H9 (cell line): ENCODE data around the gene DDX20. TPM values are rescaled to one million over a fixed set of nuclear protein-coding genes. Genes with fewer than 3 reads are reported as not detected.

Experiments used
- DNase-seq: peaks from one replicate; pipeline ENCODE4 v3.0.0-alpha.2; 2017
- H2AFZ ChIP-seq: one replicate; pipeline ENCODE4 v1.6.1; 2013; ENCODE audit warnings: mild to moderate bottlenecking, low read length, control low read depth, moderate library complexity
- H2AK5ac ChIP-seq: 2 replicates; pipeline ENCODE4 v1.6.1; 2013; ENCODE audit warnings: low read length, control low read depth, mixed read lengths; ENCODE audit not compliant: insufficient read length
- H2BK120ac ChIP-seq: one replicate; pipeline ENCODE4 v1.6.1; 2013; ENCODE audit warnings: low read depth, mild to moderate bottlenecking, low read length, control low read depth, inconsistent platforms; ENCODE audit not compliant: poor library complexity, severe bottlenecking
- H2BK12ac ChIP-seq: 2 replicates; pipeline ENCODE4 v1.6.1; 2013; ENCODE audit warnings: low read length, control low read depth, mixed read lengths, low read depth; ENCODE audit not compliant: insufficient read length
- H2BK15ac ChIP-seq: 2 replicates; pipeline ENCODE4 v1.6.1; 2013; ENCODE audit warnings: low read depth, low read length, control low read depth
- H2BK20ac ChIP-seq: one replicate; pipeline ENCODE4 v1.6.1; 2013; ENCODE audit warnings: low read depth, mild to moderate bottlenecking, low read length, control low read depth, inconsistent platforms; ENCODE audit not compliant: poor library complexity, severe bottlenecking
- H2BK5ac ChIP-seq: 2 replicates; pipeline ENCODE4 v1.6.1; 2013; ENCODE audit warnings: low read length, control low read depth, mixed read lengths; ENCODE audit not compliant: insufficient read length
- H3K14ac ChIP-seq: 2 replicates; pipeline ENCODE4 v1.6.1; 2013; ENCODE audit warnings: low read length, control low read depth; ENCODE audit not compliant: insufficient read depth
- H3K18ac ChIP-seq: 2 replicates; pipeline ENCODE4 v1.6.1; 2013; ENCODE audit warnings: low read depth, mild to moderate bottlenecking, mixed read lengths, low read length, control low read depth; ENCODE audit not compliant: insufficient read length
- H3K23ac ChIP-seq: 2 replicates; pipeline ENCODE4 v1.6.1; 2013; ENCODE audit warnings: low read length, control low read depth, mixed read lengths, low read depth; ENCODE audit not compliant: insufficient read length
- H3K23me2 ChIP-seq: 2 replicates; pipeline ENCODE4 v1.6.1; 2013; ENCODE audit warnings: low read depth, mild to moderate bottlenecking, mixed read lengths, low read length, control low read depth; ENCODE audit not compliant: insufficient read length, poor library complexity, severe bottlenecking
- H3K27ac ChIP-seq: 2 replicates; pipeline ENCODE4 v1.5.1; 2013; ENCODE audit warnings: low read length, control low read depth, mixed read lengths, low read depth; ENCODE audit not compliant: insufficient read length
- H3K27me3 ChIP-seq: 2 replicates; pipeline ENCODE4 v1.6.1; 2013; ENCODE audit warnings: low read length, control low read depth, inconsistent platforms; ENCODE audit not compliant: insufficient read depth
- H3K4ac ChIP-seq: 2 replicates; pipeline ENCODE4 v1.6.1; 2013; ENCODE audit warnings: low read depth, mild to moderate bottlenecking, control low read depth, inconsistent platforms, low read length, moderate library complexity
- H3K4me1 ChIP-seq: 2 replicates; pipeline ENCODE4 v1.6.1; 2013; ENCODE audit warnings: low read length, control low read depth, inconsistent platforms; ENCODE audit not compliant: insufficient read depth
- H3K4me2 ChIP-seq: 2 replicates; pipeline ENCODE4 v1.6.1; 2013; ENCODE audit warnings: low read length, control low read depth, mixed read lengths; ENCODE audit not compliant: insufficient read length, insufficient read depth
- H3K56ac ChIP-seq: 2 replicates; pipeline ENCODE4 v1.6.1; 2013; ENCODE audit warnings: low read depth, mild to moderate bottlenecking, mixed read lengths, low read length, control low read depth; ENCODE audit not compliant: insufficient read length
- H3K79me1 ChIP-seq: 2 replicates; pipeline ENCODE4 v1.6.1; 2013; ENCODE audit warnings: low read depth, mild to moderate bottlenecking, moderate library complexity, low read length, control low read depth, inconsistent platforms; ENCODE audit not compliant: insufficient read depth, poor library complexity, severe bottlenecking
- H3K79me2 ChIP-seq: 2 replicates; pipeline ENCODE4 v1.6.1; 2013; ENCODE audit warnings: low read length, control low read depth, inconsistent platforms; ENCODE audit not compliant: insufficient read depth
- H3K9ac ChIP-seq: 2 replicates; pipeline ENCODE4 v1.6.1; 2013; ENCODE audit warnings: low read length, control low read depth, mixed read lengths; ENCODE audit not compliant: insufficient read length; ENCODE audit errors: extremely low read depth
- H3K9me3 ChIP-seq: one replicate; pipeline ENCODE4 v1.6.1; 2013; ENCODE audit warnings: low read depth, low read length, inconsistent platforms; ENCODE audit not compliant: control insufficient read depth
- H3T11ph ChIP-seq: one replicate; pipeline ENCODE4 v1.6.1; 2013; ENCODE audit warnings: mild to moderate bottlenecking, low read length, control low read depth, inconsistent platforms
- H4K20me1 ChIP-seq: one replicate; pipeline ENCODE4 v1.6.1; 2013; ENCODE audit not compliant: control insufficient read depth, insufficient read length, insufficient read depth
- H4K5ac ChIP-seq: 2 replicates; pipeline ENCODE4 v1.6.1; 2013; ENCODE audit warnings: low read depth, mild to moderate bottlenecking, mixed read lengths, low read length, control low read depth; ENCODE audit not compliant: insufficient read length
- H4K8ac ChIP-seq: replicated peaks from 2 replicates; pipeline ENCODE4 v1.6.1; 2013; ENCODE audit warnings: low read length, control low read depth, mixed read lengths, low read depth; ENCODE audit not compliant: insufficient read length
- H4K91ac ChIP-seq: 2 replicates; pipeline ENCODE4 v1.6.1; 2013; ENCODE audit warnings: low read depth, mild to moderate bottlenecking, moderate library complexity, mixed read lengths, low read length, control low read depth; ENCODE audit not compliant: insufficient read length
- H3K27ac Mint-ChIP-seq, 3 experiments: 2 replicates in 2 of 3; 3 replicates in 1 of 3; pipeline ENCODE4 v1.8.0; 2020 to 2021; ENCODE audit warnings: mixed read lengths in 3 of 3, mild to moderate bottlenecking in 1 of 3, moderate library complexity in 1 of 3
- H3K27me3 Mint-ChIP-seq: 2 replicates; pipeline ENCODE4 v1.8.0; 2021; ENCODE audit warnings: low read depth, mild to moderate bottlenecking, moderate library complexity, mixed read lengths
- H3K36me3 Mint-ChIP-seq, 3 experiments: 2 replicates in 2 of 3; 3 replicates in 1 of 3; pipeline ENCODE4 v1.8.0; 2020 to 2021; ENCODE audit warnings: low read depth in 3 of 3, mixed read lengths in 3 of 3; ENCODE audit not compliant: insufficient read depth in 1 of 3
- H3K4me1 Mint-ChIP-seq, 2 experiments: 2 replicates each; pipeline ENCODE4 v1.8.0; 2020; ENCODE audit warnings: mixed read lengths in 2 of 2
- H3K4me3 Mint-ChIP-seq, 2 experiments: 2 replicates in 1 of 2; 3 replicates in 1 of 2; pipeline ENCODE4 v1.8.0; 2020 to 2021; ENCODE audit warnings: mild to moderate bottlenecking in 2 of 2, mixed read lengths in 2 of 2, moderate library complexity in 1 of 2
- H3K9me3 Mint-ChIP-seq, 2 experiments: 2 replicates in 1 of 2; 3 replicates in 1 of 2; pipeline ENCODE4 v1.8.0; 2020; ENCODE audit warnings: mild to moderate bottlenecking in 2 of 2, mixed read lengths in 2 of 2, moderate library complexity in 1 of 2
- WGBS: extraction: QIAGEN DNeasy Blood & Tissue Kit; methylation state at CpG from one replicate; pipeline ENCODE4 v1.1.7; 2013; ENCODE audit warnings: missing lambda C conversion rate, low lambda C conversion rate, mixed read lengths; ENCODE audit not compliant: insufficient read length; ENCODE audit errors: extremely low coverage; 5-methylcytosine and 5-hydroxymethylcytosine counted together
- total RNA-seq: library from RNA; stranded (reverse); gene quantifications from 2 replicates; pipeline ENCODE4 v1.2.1, GENCODE V29; 2021
- TF ChIP-seq, protein P1 (sequence below): fragments of 200-600 bp; sonication (generic); conservative IDR thresholded peaks from 3 replicates; pipeline ENCODE4 v1.8.0; 2021; ENCODE audit warnings: antibody characterized with exemption, mild to moderate bottlenecking

The DDX20 gene
- total RNA-seq, 1 experiment from 2014 or later: 38.3 TPM

DNA sequence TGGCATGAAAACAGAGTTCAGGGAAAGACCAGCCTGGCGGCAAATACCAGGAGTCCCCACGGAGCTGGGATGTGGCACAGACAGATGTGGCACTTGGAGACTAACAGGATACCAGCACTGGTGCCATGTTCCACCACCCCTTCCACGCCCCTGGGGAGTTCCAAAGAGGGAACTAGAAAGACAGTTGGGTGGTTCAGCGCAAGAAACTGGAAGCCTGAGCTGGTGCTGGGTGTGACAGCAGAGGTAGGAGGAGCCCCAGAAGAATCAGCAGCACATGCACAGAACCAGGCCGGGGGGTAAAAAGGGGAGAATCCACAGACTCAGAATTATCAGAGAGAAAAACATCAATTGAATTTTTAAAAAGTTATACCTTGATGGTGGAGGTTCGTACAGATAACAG lies 22.4 kb downstream of the DDX20 start:
- no peak overlapping the region for H3K4ac ChIP-seq
- no peak overlapping the region for H2BK20ac ChIP-seq
- H2AFZ ChIP-seq: no peak overlapping the region
- H3K27ac Mint-ChIP-seq: peak overlapping the region in 2 of 3 experiments; percentile 19 to 79; a peak in 3 of 7 replicates
- DNase-seq: no peak
- H3K4me2 ChIP-seq: no peak overlapping the region
- H2BK15ac ChIP-seq: no peak overlapping the region
- H3K9me3 ChIP-seq: no peaks in the 10 kb centered on the region
- no peak overlapping the region for H2BK5ac ChIP-seq
- H2BK12ac ChIP-seq: peak overlapping the region; percentile 28
- H3K14ac ChIP-seq: no peak overlapping the region
- H3K9me3 Mint-ChIP-seq: no peaks in the 10 kb centered on the region
- H3K4me1 ChIP-seq: no peaks in the 10 kb centered on the region; the same call in 1 of the 2 replicates
- H4K20me1 ChIP-seq: no peaks in the 10 kb centered on the region
- no peak overlapping the region for H4K8ac ChIP-seq
- TF ChIP-seq, protein P1, sequence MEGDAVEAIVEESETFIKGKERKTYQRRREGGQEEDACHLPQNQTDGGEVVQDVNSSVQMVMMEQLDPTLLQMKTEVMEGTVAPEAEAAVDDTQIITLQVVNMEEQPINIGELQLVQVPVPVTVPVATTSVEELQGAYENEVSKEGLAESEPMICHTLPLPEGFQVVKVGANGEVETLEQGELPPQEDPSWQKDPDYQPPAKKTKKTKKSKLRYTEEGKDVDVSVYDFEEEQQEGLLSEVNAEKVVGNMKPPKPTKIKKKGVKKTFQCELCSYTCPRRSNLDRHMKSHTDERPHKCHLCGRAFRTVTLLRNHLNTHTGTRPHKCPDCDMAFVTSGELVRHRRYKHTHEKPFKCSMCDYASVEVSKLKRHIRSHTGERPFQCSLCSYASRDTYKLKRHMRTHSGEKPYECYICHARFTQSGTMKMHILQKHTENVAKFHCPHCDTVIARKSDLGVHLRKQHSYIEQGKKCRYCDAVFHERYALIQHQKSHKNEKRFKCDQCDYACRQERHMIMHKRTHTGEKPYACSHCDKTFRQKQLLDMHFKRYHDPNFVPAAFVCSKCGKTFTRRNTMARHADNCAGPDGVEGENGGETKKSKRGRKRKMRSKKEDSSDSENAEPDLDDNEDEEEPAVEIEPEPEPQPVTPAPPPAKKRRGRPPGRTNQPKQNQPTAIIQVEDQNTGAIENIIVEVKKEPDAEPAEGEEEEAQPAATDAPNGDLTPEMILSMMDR: no peak
- no peaks in the 10 kb centered on the region for H3K79me1 ChIP-seq
- H3K79me2 ChIP-seq: no peaks in the 10 kb centered on the region
- no peak overlapping the region for H3K9ac ChIP-seq
- no peaks in the 10 kb centered on the region; a peak in 1 of 7 replicates for H3K36me3 Mint-ChIP-seq
- no peak overlapping the region for H3K27ac ChIP-seq
- no peak overlapping the region for H3K56ac ChIP-seq
- H3K4me3 Mint-ChIP-seq: no peak overlapping the region
- H3K27me3 ChIP-seq: no peaks in the 10 kb centered on the region; the same call in 1 of the 2 replicates
- H3K23me2 ChIP-seq: no peaks in the 10 kb centered on the region
- no peak overlapping the region for H3K18ac ChIP-seq
- peak overlapping the region; percentile 80 for H4K91ac ChIP-seq
- H3T11ph ChIP-seq: no peak overlapping the region
- H3K4me1 Mint-ChIP-seq: peaks cover 22 to 25% of the 10 kb centered on the region in 2 experiments
- H2BK120ac ChIP-seq: no peak overlapping the region
- H2AK5ac ChIP-seq: no peak overlapping the region
- WGBS: no CpG with 5 or more reads among the region's 6 CpGs
- H3K27me3 Mint-ChIP-seq: no peaks in the 10 kb centered on the region; the same call in 1 of the 2 replicates
- H4K5ac ChIP-seq: no peak overlapping the region
- no peak overlapping the region for H3K23ac ChIP-seq
